HG02759 (cell line): ENCODE results near the gene ANKRD53.

Experiments
- ATAC-seq: cut with Tn5 transposase; IDR thresholded peaks from one replicate; pipeline ENCODE4 v1.9.1; 2021; ENCODE audit warnings: mild to moderate bottlenecking, moderate library complexity; ENCODE audit not compliant: unreplicated experiment

Gene ANKRD53

GRCh38 chr2:70964133-70964532 is 14.3 kb upstream of the ANKRD53 start:
- ATAC-seq: no peak

GRCh38 chr2:70964596-70965386 is 13.6 kb upstream of the ANKRD53 start:
- ATAC-seq: peak; percentile 88

GRCh38 chr2:70965506-70965905 is 12.9 kb upstream of the ANKRD53 start:
- ATAC-seq: no peak

- no peak for ATAC-seq
Measured at GRCh38 chr2:70966681-70967080, 11.7 kb upstream of the ANKRD53 start.

GRCh38 chr2:70967189-70967588 is 11.2 kb upstream of the ANKRD53 start:
- no peak for ATAC-seq

GRCh38 chr2:70974592-70974991 is 3.8 kb upstream of the ANKRD53 start:
- no peak for ATAC-seq

- ATAC-seq: no peak
Measured at GRCh38 chr2:70975237-70975636, 3.2 kb upstream of the ANKRD53 start.

- no peak for ATAC-seq
Measured at GRCh38 chr2:70977605-70978205, 725 bp upstream of the ANKRD53 start.

GRCh38 chr2:70979180-70979488 is 704 bp downstream of the ANKRD53 start:
- ATAC-seq: peak; percentile 1

GRCh38 chr2:70979626-70980025 is 1.2 kb downstream of the ANKRD53 start:
- no peak for ATAC-seq

GRCh38 chr2:70981421-70981820 is 3.0 kb downstream of the ANKRD53 start:
- no peak for ATAC-seq

- no peak for ATAC-seq
Measured at GRCh38 chr2:70981866-70982810, 3.7 kb downstream of the ANKRD53 start.

- ATAC-seq: no peak
Measured at GRCh38 chr2:70982971-70983370, 4.5 kb downstream of the ANKRD53 start.

- ATAC-seq: no peak
Measured at GRCh38 chr2:70983506-70984227, 5.2 kb downstream of the ANKRD53 start.

GRCh38 chr2:70984228-70984575 is 5.8 kb downstream of the ANKRD53 start:
- no peak for ATAC-seq

GRCh38 chr2:70984576-70985282 is 6.3 kb downstream of the ANKRD53 start:
- peak; percentile 97 for ATAC-seq

GRCh38 chr2:70985283-70985688 is 6.9 kb downstream of the ANKRD53 start:
- ATAC-seq: no peak

- no peak for ATAC-seq
Measured at GRCh38 chr2:70985956-70986355, 7.5 kb downstream of the ANKRD53 start.

GRCh38 chr2:70986499-70987189 is 8.2 kb downstream of the ANKRD53 start:
- ATAC-seq: no peak

- no peak for ATAC-seq
Measured at GRCh38 chr2:70987386-70987785, 9.0 kb downstream of the ANKRD53 start.
